Ascending aorta (tissue), 2 donors: Measurements from ENCODE around the gene LLGL2. TPM values are rescaled to one million over a fixed set of nuclear protein-coding genes. Genes with fewer than 3 reads are reported as not detected.

Experiments used
- DNase-seq, 2 donors: peaks; one replicate each; pipeline ENCODE4 v3.0.0-alpha.2; 2019; ENCODE audit warnings: low spot score in 2 of 2
- H3K27ac ChIP-seq, 2 donors: fragments of 200-600 bp; sonication (generic); one replicate each; pipeline ENCODE4 v1.5.1; 2016 to 2017; ENCODE audit warnings: mild to moderate bottlenecking in 1 of 2
- H3K27me3 ChIP-seq: fragments of 200-600 bp; sonication (generic); one replicate; pipeline ENCODE4 v1.5.1; 2017
- H3K36me3 ChIP-seq, 2 donors: fragments of 200-600 bp; sonication (generic); one replicate each; pipeline ENCODE4 v1.5.1; 2016
- H3K4me1 ChIP-seq, 2 donors: fragments of 200-600 bp; sonication (generic); one replicate each; pipeline ENCODE4 v1.5.1; 2016 to 2017; ENCODE audit warnings: mild to moderate bottlenecking in 1 of 2
- H3K4me3 ChIP-seq, 2 donors: fragments of 200-600 bp; sonication (generic); one replicate each; pipeline ENCODE4 v1.5.1; 2016 to 2017; ENCODE audit warnings: mild to moderate bottlenecking in 1 of 2
- H3K9me3 ChIP-seq, 2 donors: fragments of 200-600 bp; sonication (generic); one replicate each; pipeline ENCODE4 v1.5.1; 2016
- intact Hi-C: fragments of 100-400 bp; cut with DNase I; formaldehyde crosslinking; loops from one replicate; pipeline ENCODE4 v1.15.1; 2023
- total RNA-seq: library from RNA; depleted of rRNA; stranded (reverse); fragments of >200 nt; gene quantifications from one replicate; pipeline ENCODE4 v1.1.0, GENCODE V29; 2016
- TF ChIP-seq, protein P1 (sequence below), 3 experiments: fragments of 200-600 bp in 2 of 3; fragments of 450-650 bp in 1 of 3; sonication (generic) in 2 of 3; IDR thresholded peaks; one replicate each; pipeline ENCODE4 v1.5.1; 2016 to 2019; ENCODE audit warnings: antibody characterized with exemption in 3 of 3, mild to moderate bottlenecking in 1 of 3, moderate library complexity in 1 of 3

Gene LLGL2
- total RNA-seq, 1 donor from 2014 or later, result 41.8 TPM

DNA sequence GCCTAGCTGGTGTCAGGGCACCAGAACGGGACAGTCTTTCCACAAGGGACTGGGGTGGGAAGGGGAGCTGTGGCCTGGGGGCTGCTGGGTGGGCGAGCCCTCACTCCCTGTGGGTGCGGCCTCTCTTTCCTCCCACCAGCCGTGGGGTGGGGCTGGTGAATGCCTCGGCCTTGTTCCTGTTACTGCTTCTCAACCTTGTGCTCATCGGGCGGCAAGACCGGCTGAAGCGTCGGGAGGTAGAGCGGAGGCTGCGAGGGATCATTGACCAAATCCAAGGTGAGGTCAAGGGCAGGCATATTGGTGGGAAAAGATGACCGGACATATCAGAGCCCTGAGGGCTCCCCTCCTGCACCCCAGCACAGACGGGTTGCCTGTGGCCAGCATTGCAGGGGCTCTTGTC lies 39.3 kb upstream of the LLGL2 start:
- Histone ChIP-seq H3K27ac (no peak overlapping the region), H3K4me1 (peaks cover 0 to 7% of the 10 kb centered on the region in 2 donors), H3K9me3 (no peaks in the 10 kb centered on the region), H3K36me3 (peaks cover 3 to 7% of the 10 kb centered on the region in 2 donors), H3K27me3 (no peaks in the 10 kb centered on the region), H3K4me3 (no peak overlapping the region)
- intact Hi-C loops, result no loop called here
- TF ChIP-seq, protein P1, sequence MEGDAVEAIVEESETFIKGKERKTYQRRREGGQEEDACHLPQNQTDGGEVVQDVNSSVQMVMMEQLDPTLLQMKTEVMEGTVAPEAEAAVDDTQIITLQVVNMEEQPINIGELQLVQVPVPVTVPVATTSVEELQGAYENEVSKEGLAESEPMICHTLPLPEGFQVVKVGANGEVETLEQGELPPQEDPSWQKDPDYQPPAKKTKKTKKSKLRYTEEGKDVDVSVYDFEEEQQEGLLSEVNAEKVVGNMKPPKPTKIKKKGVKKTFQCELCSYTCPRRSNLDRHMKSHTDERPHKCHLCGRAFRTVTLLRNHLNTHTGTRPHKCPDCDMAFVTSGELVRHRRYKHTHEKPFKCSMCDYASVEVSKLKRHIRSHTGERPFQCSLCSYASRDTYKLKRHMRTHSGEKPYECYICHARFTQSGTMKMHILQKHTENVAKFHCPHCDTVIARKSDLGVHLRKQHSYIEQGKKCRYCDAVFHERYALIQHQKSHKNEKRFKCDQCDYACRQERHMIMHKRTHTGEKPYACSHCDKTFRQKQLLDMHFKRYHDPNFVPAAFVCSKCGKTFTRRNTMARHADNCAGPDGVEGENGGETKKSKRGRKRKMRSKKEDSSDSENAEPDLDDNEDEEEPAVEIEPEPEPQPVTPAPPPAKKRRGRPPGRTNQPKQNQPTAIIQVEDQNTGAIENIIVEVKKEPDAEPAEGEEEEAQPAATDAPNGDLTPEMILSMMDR (IDR thresholded peaks at IDR 0.05), result no peak
- no peak for DNase-seq

DNA sequence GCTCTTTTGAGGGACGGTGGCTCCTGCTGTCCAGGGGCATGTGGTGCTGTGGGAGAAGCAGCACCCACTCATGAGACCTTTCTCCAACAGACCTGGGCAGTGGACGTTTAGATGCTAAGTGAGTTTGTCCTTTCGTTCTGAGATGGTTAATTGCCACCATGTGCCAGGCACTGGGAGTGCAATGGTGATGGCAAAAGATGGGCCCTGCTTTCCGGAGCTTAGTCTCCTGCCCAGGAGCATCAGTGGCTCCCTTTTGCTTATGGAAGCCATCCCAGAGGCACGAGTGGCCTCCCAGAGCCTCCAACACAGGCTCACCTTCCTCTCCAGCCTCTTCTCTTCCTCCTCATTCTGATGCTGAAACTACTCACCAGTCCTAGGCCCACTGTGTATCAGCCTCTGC lies 38.5 kb upstream of the LLGL2 start:
- no peaks in the 10 kb centered on the region for H3K27me3 ChIP-seq
- peaks cover 10 to 15% of the 10 kb centered on the region in 2 donors for H3K36me3 ChIP-seq
- no peaks in the 10 kb centered on the region for H3K9me3 ChIP-seq
- DNase-seq, result no peak
- no peak overlapping the region for H3K4me3 ChIP-seq
- intact Hi-C loops, result no loop called here
- H3K4me1 ChIP-seq, result peaks cover 0 to 7% of the 10 kb centered on the region in 2 donors
- TF ChIP-seq, protein P1 (IDR thresholded peaks at IDR 0.05), result no peak
- peak overlapping the region in 1 of 2 donors; percentile 27 for H3K27ac ChIP-seq

DNA sequence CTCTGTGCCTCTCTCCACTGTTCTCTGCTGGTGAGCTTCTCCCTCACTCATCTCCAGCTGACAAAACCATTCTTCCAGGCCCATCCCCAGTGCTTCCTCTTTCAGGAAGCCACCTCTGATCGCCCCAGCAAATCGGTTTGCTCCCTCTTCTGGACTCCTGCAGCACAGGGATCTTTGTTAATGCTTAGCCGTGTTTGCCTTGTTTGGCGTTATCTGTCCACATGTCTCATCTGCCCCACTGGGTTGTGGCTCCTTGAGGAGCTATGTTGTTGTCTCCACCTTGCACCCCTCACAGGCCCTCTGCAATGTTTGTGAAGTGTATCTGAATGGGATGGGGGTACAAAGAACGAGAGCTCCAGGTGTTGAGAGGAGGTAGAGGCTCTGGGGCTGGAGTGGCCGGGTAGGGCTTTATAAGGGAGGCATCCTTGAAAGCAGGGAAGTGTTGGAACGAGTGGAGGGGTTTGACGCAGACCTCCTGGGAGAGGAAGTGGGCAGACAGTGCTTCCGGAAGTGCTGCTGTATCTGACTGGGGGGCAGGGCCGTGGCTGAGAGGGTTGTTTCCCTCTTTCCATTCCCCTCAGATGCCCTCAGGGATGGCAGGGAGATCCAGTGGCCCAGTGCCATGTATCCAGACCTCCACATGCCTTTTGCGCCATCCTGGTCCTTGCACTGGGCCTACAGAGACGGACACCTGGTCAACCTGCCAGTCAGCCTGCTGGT lies 38.0 kb upstream of the LLGL2 start:
- Histone ChIP-seq H3K36me3 (peaks cover 16 to 19% of the 10 kb centered on the region in 2 donors), H3K27ac (peak overlapping the region; percentile 27 to 34), H3K4me1 (peaks cover 0 to 7% of the 10 kb centered on the region in 2 donors), H3K9me3 (no peaks in the 10 kb centered on the region), H3K4me3 (no peak overlapping the region), H3K27me3 (no peaks in the 10 kb centered on the region)
- intact Hi-C loops, result no loop called here
- TF ChIP-seq, protein P1 (IDR thresholded peaks at IDR 0.05), result no peak
- DNase-seq, result no peak

DNA sequence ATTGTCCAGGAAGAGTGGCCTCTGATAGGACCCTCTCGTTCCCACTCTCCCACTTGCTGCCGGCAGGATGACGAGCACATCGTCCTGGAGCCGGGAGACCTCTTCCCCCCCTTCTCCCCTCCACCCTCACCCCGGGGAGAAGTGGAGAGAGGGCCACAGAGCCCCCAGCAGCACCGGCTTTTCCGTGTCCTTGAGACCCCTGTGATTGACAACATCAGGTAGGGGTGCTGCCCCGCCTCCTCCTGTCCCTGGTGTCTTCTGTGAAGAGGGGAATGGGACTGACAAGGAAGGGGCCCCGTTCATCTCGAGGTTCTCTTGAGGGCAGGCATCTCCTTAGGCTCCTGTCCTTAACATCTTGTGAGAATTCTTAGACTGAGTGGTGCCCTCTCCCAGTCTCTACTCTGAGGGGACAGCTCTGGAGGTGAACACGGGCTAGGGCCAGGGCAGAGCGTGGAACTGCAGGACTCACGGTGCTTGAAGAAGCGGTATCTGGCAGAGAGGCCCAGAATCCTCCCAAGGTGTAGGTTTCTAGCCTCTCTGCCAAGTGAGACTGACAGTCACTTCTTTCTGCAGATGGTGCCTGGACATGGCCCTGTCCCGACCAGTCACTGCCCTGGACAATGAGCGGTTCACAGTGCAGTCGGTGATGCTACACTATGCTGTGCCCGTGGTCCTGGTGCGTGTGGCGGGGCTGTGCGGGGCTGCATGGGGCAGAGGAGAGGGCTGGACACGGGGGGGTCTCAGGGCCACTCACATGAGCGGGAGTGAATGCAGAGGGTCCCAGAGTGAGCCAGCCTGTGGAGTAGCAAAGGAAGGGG lies 36.6 kb upstream of the LLGL2 start:
- Histone ChIP-seq H3K4me1 (peaks cover 0 to 7% of the 10 kb centered on the region in 2 donors), H3K36me3 (peaks cover 30 to 33% of the 10 kb centered on the region in 2 donors), H3K27ac (no peak overlapping the region), H3K4me3 (no peak overlapping the region), H3K9me3 (no peaks in the 10 kb centered on the region), H3K27me3 (no peaks in the 10 kb centered on the region)
- no peak for DNase-seq
- TF ChIP-seq, protein P1 (IDR thresholded peaks at IDR 0.05), result no peak
- intact Hi-C loops, result no loop called here

DNA sequence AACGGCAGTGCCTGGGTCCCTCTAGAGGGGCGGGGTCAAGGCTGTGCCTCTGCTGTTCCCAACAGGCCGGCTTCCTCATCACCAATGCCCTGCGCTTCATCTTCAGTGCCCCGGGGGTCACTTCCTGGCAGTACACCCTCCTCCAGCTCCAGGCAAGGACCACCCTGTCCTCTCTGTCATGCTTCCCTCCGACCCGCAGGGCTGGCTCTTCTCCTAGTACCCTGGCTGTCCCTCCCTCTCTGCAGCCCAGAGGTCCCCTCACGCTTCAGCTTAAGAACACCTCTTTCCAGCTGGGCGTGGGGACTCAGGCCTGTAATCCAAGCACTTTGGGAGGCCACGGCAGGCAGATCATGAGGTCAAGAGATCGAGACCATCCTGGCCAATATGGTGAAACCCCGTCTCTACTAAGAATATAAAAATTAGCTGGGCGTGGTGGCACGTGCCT lies 36.0 kb upstream of the LLGL2 start:
- Histone ChIP-seq H3K9me3 (no peaks in the 10 kb centered on the region), H3K4me1 (peaks cover 0 to 7% of the 10 kb centered on the region in 2 donors), H3K4me3 (no peak overlapping the region), H3K27me3 (no peaks in the 10 kb centered on the region), H3K36me3 (peaks cover 36 to 39% of the 10 kb centered on the region in 2 donors), H3K27ac (no peak overlapping the region)
- DNase-seq, result no peak
- TF ChIP-seq, protein P1 (IDR thresholded peaks at IDR 0.05), result no peak
- intact Hi-C loops, result no loop called here
